GM12873 (cell line): Measurements from ENCODE around the gene ZFHX3.

Source experiments
- CTCF ChIP-seq: IDR thresholded peaks from 2 replicates; pipeline ENCODE4 v1.5.1; 2012; ENCODE audit warnings: low read depth, mild to moderate bottlenecking, moderate library complexity, low read length, control low read depth; ENCODE audit not compliant: insufficient read depth; ENCODE audit errors: missing control alignments

ZFHX3 gene

GRCh38 chr16:72785171-72785570, 262.8 kb downstream of the ZFHX3 start:
- no peak for TF ChIP-seq CTCF

- TF ChIP-seq CTCF = no peak
Measured at GRCh38 chr16:72783716-72784318, 264.1 kb downstream of the ZFHX3 start.

- no peak for TF ChIP-seq CTCF
Measured at GRCh38 chr16:72769876-72770275, 278.1 kb downstream of the ZFHX3 start.

GRCh38 chr16:72768591-72768990, 279.3 kb downstream of the ZFHX3 start:
- no peak for TF ChIP-seq CTCF

- no peak for TF ChIP-seq CTCF
Measured at GRCh38 chr16:72766506-72766905, 281.4 kb downstream of the ZFHX3 start.

GRCh38 chr16:72764015-72764654, 283.8 kb downstream of the ZFHX3 start:
- TF ChIP-seq CTCF = no peak

GRCh38 chr16:72760581-72760980, 287.3 kb downstream of the ZFHX3 start:
- TF ChIP-seq CTCF = no peak
